ENCODE results near the gene BABAM2. TPM values are rescaled to one million over a fixed set of nuclear protein-coding genes. Genes with fewer than 3 reads are reported as not detected.

Gene BABAM2
- total and polyA plus RNA-seq, 9 of the 15 experiments (the other 6 are each of a cell fraction or from before 2014, with no cell fraction given): 10.9 to 37.4 (median 25.6) TPM

DNA sequence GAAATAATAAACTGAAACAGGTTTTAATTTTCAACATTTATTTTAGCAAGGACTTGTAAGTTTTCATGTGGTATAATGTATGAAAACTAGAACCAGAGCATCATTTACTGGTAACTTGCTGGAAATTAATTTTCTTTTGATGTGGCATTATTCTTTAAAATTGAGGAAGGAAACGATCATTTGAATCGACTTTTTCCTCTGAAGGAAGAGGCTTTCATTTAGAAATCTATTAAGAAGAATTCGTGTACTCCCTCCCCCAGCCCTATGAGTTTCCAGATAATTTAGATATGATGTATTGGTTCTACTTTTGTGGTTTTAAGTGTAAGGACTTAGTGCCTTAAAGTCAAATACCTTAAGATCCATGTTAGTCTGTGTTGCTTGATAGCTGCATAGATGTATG lies 2.5 kb downstream of the BABAM2 start:
- Histone ChIP-seq H3K9me3 (replicated peaks; ENCODE audit: control insufficient read depth, insufficient read depth, low read depth, low read length) (no peaks in the 10 kb centered on the region), H3K9me1 (ENCODE audit: control insufficient read depth, insufficient read depth, low read length) (no peaks in the 10 kb centered on the region), H3K4me1 (replicated peaks in 1 of 2; ENCODE audit: control insufficient read depth in 2 of 2, insufficient read depth in 2 of 2, low read length in 2 of 2) (peaks cover 6 to 10% of the 10 kb centered on the region in 2 experiments; a peak in 4 of 5 replicates), H3K4me3 (no peak overlapping the region), H3K79me2 (ENCODE audit: control insufficient read depth, insufficient read depth, low read length) (peaks cover 26% of the 10 kb centered on the region), H2AFZ (ENCODE audit: low read depth, low read length) (no peak overlapping the region), H4K20me1 (replicated peaks; ENCODE audit: control insufficient read depth, insufficient read depth, low read length) (no peaks in the 10 kb centered on the region), H3K9ac (ENCODE audit: insufficient read depth in 1 of 2, low read depth in 2 of 2, low read length in 2 of 2) (no peak overlapping the region), H3K27ac (ENCODE audit: extremely low read depth, low read depth, low read length) (no peak overlapping the region), H3K36me3 (ENCODE audit: control insufficient read depth, insufficient read depth, low read length) (peaks cover 23% of the 10 kb centered on the region; the same call in 2 of the 3 replicates), H3K27me3 (ENCODE audit: control insufficient read depth in 2 of 2, insufficient read depth in 2 of 2, low read length in 2 of 2) (no peaks in the 10 kb centered on the region), H3K4me2 (ENCODE audit: insufficient read depth, low read length) (no peak overlapping the region)
- no peak for FAIRE-seq
- ChIA-PET CTCF (ENCODE audit: low intra/inter-chr PET ratio) (no interaction called here), POLR2A (no interaction called here)
- intact Hi-C loops (cut with micrococcal nuclease) (loop anchor here (10.0 kb wide), 2 partner anchors 138 to 502 kb away; partner anchors contain the start of gene FOSL2), in situ Hi-C loops (cut with MboI) (no loop called here)
- ATAC-seq: no peak
- no peak for DNase-seq (ENCODE audit: extremely low read depth in 1 of 4, low spot score in 3 of 4)
- WGBS (ENCODE audit: insufficient coverage, low coverage, missing lambda C conversion rate): 38% methylated on average over 3 of the region's 3 CpGs
- no TSS peak for BruUV-seq (replicated peaks)
- TF ChIP-seq, protein P1, sequence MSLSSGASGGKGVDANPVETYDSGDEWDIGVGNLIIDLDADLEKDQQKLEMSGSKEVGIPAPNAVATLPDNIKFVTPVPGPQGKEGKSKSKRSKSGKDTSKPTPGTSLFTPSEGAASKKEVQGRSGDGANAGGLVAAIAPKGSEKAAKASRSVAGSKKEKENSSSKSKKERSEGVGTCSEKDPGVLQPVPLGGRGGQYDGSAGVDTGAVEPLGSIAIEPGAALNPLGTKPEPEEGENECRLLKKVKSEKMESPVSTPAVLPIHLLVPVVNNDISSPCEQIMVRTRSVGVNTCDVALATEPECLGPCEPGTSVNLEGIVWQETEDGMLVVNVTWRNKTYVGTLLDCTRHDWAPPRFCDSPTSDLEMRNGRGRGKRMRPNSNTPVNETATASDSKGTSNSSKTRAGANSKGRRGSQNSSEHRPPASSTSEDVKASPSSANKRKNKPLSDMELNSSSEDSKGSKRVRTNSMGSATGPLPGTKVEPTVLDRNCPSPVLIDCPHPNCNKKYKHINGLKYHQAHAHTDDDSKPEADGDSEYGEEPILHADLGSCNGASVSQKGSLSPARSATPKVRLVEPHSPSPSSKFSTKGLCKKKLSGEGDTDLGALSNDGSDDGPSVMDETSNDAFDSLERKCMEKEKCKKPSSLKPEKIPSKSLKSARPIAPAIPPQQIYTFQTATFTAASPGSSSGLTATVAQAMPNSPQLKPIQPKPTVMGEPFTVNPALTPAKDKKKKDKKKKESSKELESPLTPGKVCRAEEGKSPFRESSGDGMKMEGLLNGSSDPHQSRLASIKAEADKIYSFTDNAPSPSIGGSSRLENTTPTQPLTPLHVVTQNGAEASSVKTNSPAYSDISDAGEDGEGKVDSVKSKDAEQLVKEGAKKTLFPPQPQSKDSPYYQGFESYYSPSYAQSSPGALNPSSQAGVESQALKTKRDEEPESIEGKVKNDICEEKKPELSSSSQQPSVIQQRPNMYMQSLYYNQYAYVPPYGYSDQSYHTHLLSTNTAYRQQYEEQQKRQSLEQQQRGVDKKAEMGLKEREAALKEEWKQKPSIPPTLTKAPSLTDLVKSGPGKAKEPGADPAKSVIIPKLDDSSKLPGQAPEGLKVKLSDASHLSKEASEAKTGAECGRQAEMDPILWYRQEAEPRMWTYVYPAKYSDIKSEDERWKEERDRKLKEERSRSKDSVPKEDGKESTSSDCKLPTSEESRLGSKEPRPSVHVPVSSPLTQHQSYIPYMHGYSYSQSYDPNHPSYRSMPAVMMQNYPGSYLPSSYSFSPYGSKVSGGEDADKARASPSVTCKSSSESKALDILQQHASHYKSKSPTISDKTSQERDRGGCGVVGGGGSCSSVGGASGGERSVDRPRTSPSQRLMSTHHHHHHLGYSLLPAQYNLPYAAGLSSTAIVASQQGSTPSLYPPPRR (CRISPR knock-in tag; IDR thresholded peaks at IDR 0.05; ENCODE audit: borderline replicate concordance): no peak
- no peak for TF ChIP-seq ZBTB7A (IDR thresholded peaks at IDR 0.05; ENCODE audit: borderline replicate concordance, control insufficient read depth, low read depth, low read length)
- TF ChIP-seq ZNF143 (CRISPR knock-in tag; IDR thresholded peaks at IDR 0.05): no peak
- TF ChIP-seq NR2C1 (IDR thresholded peaks at IDR 0.05): no peak
- no peak for TF ChIP-seq NR2C1 (tag; IDR thresholded peaks at IDR 0.05)
- no peak for TF ChIP-seq FOXK2 (conservative IDR thresholded peaks at IDR 0.05 in 1 of 2, IDR thresholded peaks at IDR 0.05 in 1 of 2; ENCODE audit: low read depth in 2 of 2)
- TF ChIP-seq ASH1L (IDR thresholded peaks at IDR 0.05; ENCODE audit: borderline replicate concordance, low read depth, partially characterized antibody): no peak
- TF ChIP-seq ATF7 (IDR thresholded peaks at IDR 0.05): no peak
- TF ChIP-seq, protein P2, sequence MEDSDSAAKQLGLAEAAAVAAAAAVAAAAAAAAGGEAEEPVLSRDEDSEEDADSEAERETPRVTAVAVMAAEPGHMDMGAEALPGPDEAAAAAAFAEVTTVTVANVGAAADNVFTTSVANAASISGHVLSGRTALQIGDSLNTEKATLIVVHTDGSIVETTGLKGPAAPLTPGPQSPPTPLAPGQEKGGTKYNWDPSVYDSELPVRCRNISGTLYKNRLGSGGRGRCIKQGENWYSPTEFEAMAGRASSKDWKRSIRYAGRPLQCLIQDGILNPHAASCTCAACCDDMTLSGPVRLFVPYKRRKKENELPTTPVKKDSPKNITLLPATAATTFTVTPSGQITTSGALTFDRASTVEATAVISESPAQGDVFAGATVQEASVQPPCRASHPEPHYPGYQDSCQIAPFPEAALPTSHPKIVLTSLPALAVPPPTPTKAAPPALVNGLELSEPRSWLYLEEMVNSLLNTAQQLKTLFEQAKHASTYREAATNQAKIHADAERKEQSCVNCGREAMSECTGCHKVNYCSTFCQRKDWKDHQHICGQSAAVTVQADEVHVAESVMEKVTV (CRISPR knock-in tag; IDR thresholded peaks at IDR 0.05): no peak
- no peak for TF ChIP-seq TBL1XR1 (IDR thresholded peaks at IDR 0.05; ENCODE audit: low read length in 2 of 2)
- no peak for TF ChIP-seq TAF15 (IDR thresholded peaks at IDR 0.05; ENCODE audit: low read depth, low read length)
- TF ChIP-seq, protein P3, sequence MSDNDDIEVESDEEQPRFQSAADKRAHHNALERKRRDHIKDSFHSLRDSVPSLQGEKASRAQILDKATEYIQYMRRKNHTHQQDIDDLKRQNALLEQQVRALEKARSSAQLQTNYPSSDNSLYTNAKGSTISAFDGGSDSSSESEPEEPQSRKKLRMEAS (CRISPR knock-in tag; IDR thresholded peaks at IDR 0.05): no peak
- TF ChIP-seq, protein P4, sequence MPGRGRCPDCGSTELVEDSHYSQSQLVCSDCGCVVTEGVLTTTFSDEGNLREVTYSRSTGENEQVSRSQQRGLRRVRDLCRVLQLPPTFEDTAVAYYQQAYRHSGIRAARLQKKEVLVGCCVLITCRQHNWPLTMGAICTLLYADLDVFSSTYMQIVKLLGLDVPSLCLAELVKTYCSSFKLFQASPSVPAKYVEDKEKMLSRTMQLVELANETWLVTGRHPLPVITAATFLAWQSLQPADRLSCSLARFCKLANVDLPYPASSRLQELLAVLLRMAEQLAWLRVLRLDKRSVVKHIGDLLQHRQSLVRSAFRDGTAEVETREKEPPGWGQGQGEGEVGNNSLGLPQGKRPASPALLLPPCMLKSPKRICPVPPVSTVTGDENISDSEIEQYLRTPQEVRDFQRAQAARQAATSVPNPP (IDR thresholded peaks at IDR 0.05; ENCODE audit: borderline replicate concordance, insufficient read depth, insufficient read length): no peak
- TF ChIP-seq ZNF586 (CRISPR knock-in tag; conservative IDR thresholded peaks at IDR 0.05): no peak
- no peak for TF ChIP-seq ESRRA (IDR thresholded peaks at IDR 0.05; ENCODE audit: borderline replicate concordance, low read depth)
